MM.1S (cell line): ENCODE data around the gene PNPLA7.

Experiments used
- DNase-seq: peaks from one replicate; pipeline ENCODE4 v3.0.0-alpha.2; 2015
- H2AFZ ChIP-seq: fragments of 300-600 bp; sonication (generic); 2 replicates; pipeline ENCODE4 v1.6.0; 2016; ENCODE audit warnings: antibody characterized with exemption, low read length
- H3F3A ChIP-seq: fragments of 300-600 bp; sonication (generic); 2 replicates; pipeline ENCODE4 v1.6.1; 2016; ENCODE audit warnings: mild to moderate bottlenecking, antibody characterized with exemption, low read length, moderate library complexity, mixed read lengths; ENCODE audit not compliant: insufficient read depth
- H3K27ac ChIP-seq: fragments of 300-600 bp; sonication (generic); 2 replicates; pipeline ENCODE4 v1.5.1; 2016; ENCODE audit warnings: mild to moderate bottlenecking, low read length
- H3K27me3 ChIP-seq: fragments of 300-600 bp; sonication (generic); replicated peaks from 2 replicates; pipeline ENCODE4 v1.6.0; 2016; ENCODE audit warnings: low read length; ENCODE audit not compliant: insufficient read depth
- H3K36me3 ChIP-seq: fragments of 300-600 bp; sonication (generic); replicated peaks from 2 replicates; pipeline ENCODE4 v1.6.1; 2016; ENCODE audit warnings: mild to moderate bottlenecking, low read length, mixed read lengths; ENCODE audit not compliant: insufficient read depth
- H3K4me1 ChIP-seq: fragments of 300-600 bp; sonication (generic); 2 replicates; pipeline ENCODE4 v1.6.1; 2016; ENCODE audit warnings: low read length, mixed read lengths
- H3K4me2 ChIP-seq: fragments of 300-600 bp; sonication (generic); 2 replicates; pipeline ENCODE4 v1.6.0; 2016; ENCODE audit warnings: low read depth, low read length
- H3K4me3 ChIP-seq: fragments of 300-600 bp; sonication (generic); 2 replicates; pipeline ENCODE4 v1.5.1; 2016; ENCODE audit warnings: low read length, mixed read lengths
- H3K79me2 ChIP-seq: fragments of 300-600 bp; sonication (generic); 2 replicates; pipeline ENCODE4 v1.6.1; 2016; ENCODE audit warnings: mixed run types, low read length, mixed read lengths
- H3K9ac ChIP-seq: fragments of 300-600 bp; sonication (generic); 2 replicates; pipeline ENCODE4 v1.6.1; 2016; ENCODE audit warnings: low read length, mixed read lengths
- H3K9me2 ChIP-seq: fragments of 300-600 bp; sonication (generic); replicated peaks from 2 replicates; pipeline ENCODE4 v1.6.1; 2016; ENCODE audit warnings: mild to moderate bottlenecking, low read length, mixed read lengths; ENCODE audit not compliant: insufficient read depth
- H3K9me3 ChIP-seq: fragments of 300-600 bp; sonication (generic); replicated peaks from 2 replicates; pipeline ENCODE4 v1.6.1; 2016; ENCODE audit warnings: mild to moderate bottlenecking, low read length, mixed read lengths; ENCODE audit not compliant: insufficient read depth
- H4K20me1 ChIP-seq: fragments of 300-600 bp; sonication (generic); 2 replicates; pipeline ENCODE4 v1.6.1; 2016; ENCODE audit warnings: mild to moderate bottlenecking, low read length, moderate library complexity, mixed read lengths; ENCODE audit not compliant: insufficient read depth
- CTCF ChIP-seq: fragments of 300-600 bp; sonication (generic); IDR thresholded peaks from 2 replicates; pipeline ENCODE4 v1.5.1; 2016; ENCODE audit warnings: antibody characterized with exemption, low read length, mixed read lengths
- EZH2 ChIP-seq: fragments of 300-600 bp; sonication (generic); optimal IDR thresholded peaks from 2 replicates; pipeline ENCODE3; 2017; ENCODE audit warnings: low read depth, mild to moderate bottlenecking, antibody characterized with exemption, low read length, mixed read lengths
- EZH2phosphoT487 ChIP-seq: fragments of 300-600 bp; sonication (generic); IDR thresholded peaks from 2 replicates; pipeline ENCODE4 v1.6.1; 2018; ENCODE audit warnings: antibody characterized with exemption, low read length

Gene PNPLA7

DNA sequence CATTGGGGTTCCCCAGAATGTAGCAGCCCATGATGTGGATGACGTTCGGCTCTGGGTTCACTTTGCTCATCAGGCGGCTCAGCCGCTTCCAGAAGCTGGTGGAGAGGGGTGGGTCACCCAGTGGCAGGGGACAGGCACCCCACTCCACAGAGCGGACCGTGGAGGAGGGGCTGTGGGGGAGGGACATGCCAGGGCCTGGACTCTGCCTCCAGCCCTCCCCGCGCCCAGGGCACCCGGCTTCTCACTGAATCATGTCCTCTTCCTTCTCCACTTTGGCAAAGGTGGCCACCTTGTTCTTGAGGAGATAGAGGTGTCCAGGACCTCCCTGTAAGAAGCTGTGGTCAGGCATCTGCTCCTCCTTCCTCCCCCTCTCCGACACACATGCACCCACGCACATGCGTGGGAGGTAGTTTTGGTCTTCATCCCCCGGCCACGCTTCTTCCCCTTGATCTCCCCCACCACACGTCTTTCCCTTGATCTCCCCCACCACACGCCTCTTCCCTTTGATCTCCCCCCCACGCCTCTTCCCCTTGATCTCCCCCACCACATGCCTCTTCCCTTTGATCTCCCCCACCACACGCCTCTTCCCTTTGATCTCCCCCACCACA is 100.2 kb downstream of the PNPLA7 start:
- Histone ChIP-seq H3K4me1 (peaks cover 13% of the 10 kb centered on the region), H2AFZ (no peak overlapping the region), H3K4me2 (no peak overlapping the region), H3K9me3 (no peaks in the 10 kb centered on the region), H3K4me3 (no peak overlapping the region), H3K79me2 (no peaks in the 10 kb centered on the region), H3K27me3 (peaks cover 20% of the 10 kb centered on the region), H3K9me2 (no peaks in the 10 kb centered on the region), H3K27ac (no peak overlapping the region), H3K9ac (no peak overlapping the region), H4K20me1 (no peaks in the 10 kb centered on the region), H3F3A (no peaks in the 10 kb centered on the region), H3K36me3 (no peaks in the 10 kb centered on the region)
- TF ChIP-seq EZH2phosphoT487 (no peak), EZH2 (no peak), CTCF (no peak)
- no peak for DNase-seq

- Histone ChIP-seq H3K27ac (no peak overlapping the region), H3K9me2 (no peaks in the 10 kb centered on the region), H3K36me3 (no peaks in the 10 kb centered on the region), H3K27me3 (peaks cover 20% of the 10 kb centered on the region), H3K79me2 (no peaks in the 10 kb centered on the region), H3K9ac (no peak overlapping the region), H3F3A (no peaks in the 10 kb centered on the region), H3K4me1 (peaks cover 6% of the 10 kb centered on the region; the same call in 1 of the 2 replicates), H2AFZ (no peak overlapping the region), H3K4me2 (no peak overlapping the region), H4K20me1 (no peaks in the 10 kb centered on the region), H3K9me3 (no peaks in the 10 kb centered on the region), H3K4me3 (no peak overlapping the region)
- no peak for DNase-seq
- no peak for TF ChIP-seq CTCF
- no peak for TF ChIP-seq EZH2phosphoT487
- no peak for TF ChIP-seq EZH2
These were observed 100.9 kb downstream of the PNPLA7 start for GRCh38 chr9:137449081-137449844.

DNA sequence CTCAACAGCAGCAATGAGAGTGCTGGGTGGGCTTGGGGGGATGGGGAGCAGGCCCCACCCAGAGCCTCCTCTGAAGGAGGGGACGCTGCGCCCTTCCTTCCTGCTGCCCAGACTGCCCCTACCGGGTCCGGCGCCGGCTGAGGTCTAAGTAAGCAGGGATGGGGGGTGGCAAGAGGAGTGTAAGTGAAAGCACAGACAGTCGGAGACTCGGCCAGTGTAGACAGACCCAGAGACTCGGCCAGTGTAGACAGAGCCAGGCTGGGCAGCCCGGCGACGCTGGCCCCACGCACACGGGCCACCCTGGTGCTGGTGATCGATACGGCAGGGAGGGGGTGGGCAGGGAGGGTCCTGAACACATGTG is 101.6 kb downstream of the PNPLA7 start:
- Histone ChIP-seq H3K9me3 (no peaks in the 10 kb centered on the region), H3K27ac (no peak overlapping the region), H3K79me2 (no peaks in the 10 kb centered on the region), H3K9ac (no peak overlapping the region), H3F3A (no peaks in the 10 kb centered on the region), H2AFZ (no peak overlapping the region), H3K36me3 (no peaks in the 10 kb centered on the region), H4K20me1 (no peaks in the 10 kb centered on the region), H3K9me2 (no peaks in the 10 kb centered on the region), H3K4me3 (no peak overlapping the region), H3K4me2 (no peak overlapping the region), H3K4me1 (peaks cover 5% of the 10 kb centered on the region; the same call in 1 of the 2 replicates), H3K27me3 (peaks cover 20% of the 10 kb centered on the region)
- no peak for DNase-seq
- no peak for TF ChIP-seq EZH2phosphoT487
- no peak for TF ChIP-seq EZH2
- no peak for TF ChIP-seq CTCF
